HL-60 (cell line): ENCODE data around the gene FUT2.
A peak's percentile ranks its signal among the peaks of the same experiment; 100 is the strongest.

Source experiments
- DNase-seq, 2 experiments: peaks; one replicate each; pipeline ENCODE4 v3.0.0-alpha.2; 2010 to 2020; ENCODE audit warnings: low read depth in 1 of 2, low spot score in 1 of 2
- H3K27ac ChIP-seq: fragments of 250-450 bp; sonication (Bioruptor Pico); replicated peaks from 2 replicates; pipeline ENCODE4 v1.5.1; 2020; ENCODE audit warnings: mild to moderate bottlenecking, moderate library complexity
- H3K27me3 ChIP-seq: fragments of 250-450 bp; sonication (Bioruptor Pico); 2 replicates; pipeline ENCODE4 v1.5.1; 2021; ENCODE audit warnings: mild to moderate bottlenecking, moderate library complexity; ENCODE audit not compliant: insufficient read depth, poor library complexity, severe bottlenecking
- H3K4me3 ChIP-seq: replicated peaks from 2 replicates; pipeline ENCODE4 v1.5.1; 2011; ENCODE audit warnings: mild to moderate bottlenecking, control low read depth, low read length; ENCODE audit not compliant: insufficient read depth
- GABPA ChIP-seq: IDR thresholded peaks from 2 replicates; pipeline ENCODE4 v1.6.1; 2012; ENCODE audit warnings: low read depth
- POLR2AphosphoS5 ChIP-seq: IDR thresholded peaks from 2 replicates; pipeline ENCODE4 v1.6.1; 2012; ENCODE audit warnings: low read depth
- SPI1 ChIP-seq: IDR thresholded peaks from 2 replicates; pipeline ENCODE4 v1.6.1; 2012; ENCODE audit warnings: low read depth, mild to moderate bottlenecking, borderline replicate concordance
- TF ChIP-seq, protein P1 (sequence below): IDR thresholded peaks from 2 replicates; pipeline ENCODE4 v1.6.1; 2012; ENCODE audit warnings: low read depth; ENCODE audit not compliant: insufficient replicate concordance
- TF ChIP-seq, protein P2 (sequence below): IDR thresholded peaks from one replicate; pipeline ENCODE4 v1.5.1; 2011; ENCODE audit warnings: low read length, control low read depth, inconsistent platforms; ENCODE audit not compliant: insufficient read depth

FUT2 gene

DNA sequence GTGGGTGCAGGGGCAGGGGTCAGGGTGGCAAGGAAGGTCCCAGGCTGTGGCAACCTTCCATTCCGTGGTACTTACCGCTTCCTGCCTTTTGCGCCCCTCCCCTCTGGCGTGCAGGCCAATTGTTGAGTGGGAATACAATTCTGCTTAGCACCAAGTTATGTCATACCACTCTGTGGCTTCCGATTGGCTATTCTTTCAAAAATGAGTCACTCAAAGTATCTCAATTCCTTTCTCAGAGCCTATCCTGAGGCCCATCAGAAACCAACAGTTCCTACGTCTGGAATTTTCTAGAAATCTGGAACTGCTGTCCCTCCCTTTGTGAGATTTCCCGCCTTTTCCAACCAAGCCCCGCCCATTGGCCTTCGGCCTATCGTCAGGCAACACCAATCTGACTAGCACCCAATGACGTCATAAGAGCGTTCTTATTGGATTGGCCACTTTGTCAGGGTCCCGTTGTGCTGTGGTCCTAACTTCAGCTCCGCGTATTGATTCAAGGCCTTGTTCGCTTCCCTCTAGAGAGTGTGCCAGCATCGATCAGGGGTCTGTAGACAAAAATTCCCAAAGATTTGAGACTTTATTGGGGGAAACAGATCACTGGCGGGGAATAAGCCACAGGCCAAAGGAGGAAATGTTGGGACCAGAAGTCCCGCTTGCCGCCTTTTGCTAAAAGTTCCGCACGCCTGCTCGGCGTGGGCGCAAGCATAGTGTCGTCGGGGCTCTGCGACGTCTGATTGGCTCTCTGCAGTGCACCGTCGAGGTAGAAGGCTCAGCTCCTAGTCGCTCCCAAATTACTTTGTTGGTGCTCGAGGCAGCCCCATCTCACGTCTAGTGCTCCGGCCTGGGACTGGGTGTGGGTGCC is 34.7 kb upstream of the FUT2 start:
- peak; percentile 50 to 89 for DNase-seq
- no peak overlapping the region for H3K4me3 ChIP-seq
- no peaks in the 10 kb centered on the region for H3K27me3 ChIP-seq
- H3K27ac ChIP-seq: peak overlapping the region; percentile 63
- TF ChIP-seq, protein P1, sequence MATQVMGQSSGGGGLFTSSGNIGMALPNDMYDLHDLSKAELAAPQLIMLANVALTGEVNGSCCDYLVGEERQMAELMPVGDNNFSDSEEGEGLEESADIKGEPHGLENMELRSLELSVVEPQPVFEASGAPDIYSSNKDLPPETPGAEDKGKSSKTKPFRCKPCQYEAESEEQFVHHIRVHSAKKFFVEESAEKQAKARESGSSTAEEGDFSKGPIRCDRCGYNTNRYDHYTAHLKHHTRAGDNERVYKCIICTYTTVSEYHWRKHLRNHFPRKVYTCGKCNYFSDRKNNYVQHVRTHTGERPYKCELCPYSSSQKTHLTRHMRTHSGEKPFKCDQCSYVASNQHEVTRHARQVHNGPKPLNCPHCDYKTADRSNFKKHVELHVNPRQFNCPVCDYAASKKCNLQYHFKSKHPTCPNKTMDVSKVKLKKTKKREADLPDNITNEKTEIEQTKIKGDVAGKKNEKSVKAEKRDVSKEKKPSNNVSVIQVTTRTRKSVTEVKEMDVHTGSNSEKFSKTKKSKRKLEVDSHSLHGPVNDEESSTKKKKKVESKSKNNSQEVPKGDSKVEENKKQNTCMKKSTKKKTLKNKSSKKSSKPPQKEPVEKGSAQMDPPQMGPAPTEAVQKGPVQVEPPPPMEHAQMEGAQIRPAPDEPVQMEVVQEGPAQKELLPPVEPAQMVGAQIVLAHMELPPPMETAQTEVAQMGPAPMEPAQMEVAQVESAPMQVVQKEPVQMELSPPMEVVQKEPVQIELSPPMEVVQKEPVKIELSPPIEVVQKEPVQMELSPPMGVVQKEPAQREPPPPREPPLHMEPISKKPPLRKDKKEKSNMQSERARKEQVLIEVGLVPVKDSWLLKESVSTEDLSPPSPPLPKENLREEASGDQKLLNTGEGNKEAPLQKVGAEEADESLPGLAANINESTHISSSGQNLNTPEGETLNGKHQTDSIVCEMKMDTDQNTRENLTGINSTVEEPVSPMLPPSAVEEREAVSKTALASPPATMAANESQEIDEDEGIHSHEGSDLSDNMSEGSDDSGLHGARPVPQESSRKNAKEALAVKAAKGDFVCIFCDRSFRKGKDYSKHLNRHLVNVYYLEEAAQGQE: no peak
- TF ChIP-seq SPI1: no peak; the same call in 1 of the 2 replicates
- no peak for TF ChIP-seq POLR2AphosphoS5
- TF ChIP-seq, protein P2, sequence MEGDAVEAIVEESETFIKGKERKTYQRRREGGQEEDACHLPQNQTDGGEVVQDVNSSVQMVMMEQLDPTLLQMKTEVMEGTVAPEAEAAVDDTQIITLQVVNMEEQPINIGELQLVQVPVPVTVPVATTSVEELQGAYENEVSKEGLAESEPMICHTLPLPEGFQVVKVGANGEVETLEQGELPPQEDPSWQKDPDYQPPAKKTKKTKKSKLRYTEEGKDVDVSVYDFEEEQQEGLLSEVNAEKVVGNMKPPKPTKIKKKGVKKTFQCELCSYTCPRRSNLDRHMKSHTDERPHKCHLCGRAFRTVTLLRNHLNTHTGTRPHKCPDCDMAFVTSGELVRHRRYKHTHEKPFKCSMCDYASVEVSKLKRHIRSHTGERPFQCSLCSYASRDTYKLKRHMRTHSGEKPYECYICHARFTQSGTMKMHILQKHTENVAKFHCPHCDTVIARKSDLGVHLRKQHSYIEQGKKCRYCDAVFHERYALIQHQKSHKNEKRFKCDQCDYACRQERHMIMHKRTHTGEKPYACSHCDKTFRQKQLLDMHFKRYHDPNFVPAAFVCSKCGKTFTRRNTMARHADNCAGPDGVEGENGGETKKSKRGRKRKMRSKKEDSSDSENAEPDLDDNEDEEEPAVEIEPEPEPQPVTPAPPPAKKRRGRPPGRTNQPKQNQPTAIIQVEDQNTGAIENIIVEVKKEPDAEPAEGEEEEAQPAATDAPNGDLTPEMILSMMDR: no peak
- TF ChIP-seq GABPA: no peak

DNA sequence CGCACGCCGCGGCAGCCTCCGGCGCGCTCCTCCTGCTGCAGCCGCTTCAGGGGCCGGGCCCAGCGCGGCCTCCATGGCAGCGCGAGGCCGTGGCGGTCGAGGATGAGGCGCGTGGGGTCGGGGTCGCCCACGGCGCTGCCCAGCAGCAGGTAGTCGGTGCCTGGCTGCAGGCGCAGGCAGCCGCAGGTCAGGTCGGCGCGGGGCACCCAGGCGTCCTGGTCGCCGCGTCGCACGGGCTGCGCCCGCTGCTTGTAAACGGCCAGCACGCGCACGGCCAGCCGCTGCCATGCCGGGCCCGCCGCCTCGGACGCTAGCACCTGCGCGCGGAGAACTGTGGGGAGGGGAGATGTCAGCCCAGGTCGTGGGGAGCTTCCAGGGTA is 34.1 kb upstream of the FUT2 start:
- TF ChIP-seq SPI1 (no peak), POLR2AphosphoS5 (no peak), GABPA (no peak)
- TF ChIP-seq, protein P1: no peak
- TF ChIP-seq, protein P2: no peak
- Histone ChIP-seq H3K27ac (no peak overlapping the region), H3K27me3 (no peaks in the 10 kb centered on the region), H3K4me3 (no peak overlapping the region)
- no peak for DNase-seq

DNA sequence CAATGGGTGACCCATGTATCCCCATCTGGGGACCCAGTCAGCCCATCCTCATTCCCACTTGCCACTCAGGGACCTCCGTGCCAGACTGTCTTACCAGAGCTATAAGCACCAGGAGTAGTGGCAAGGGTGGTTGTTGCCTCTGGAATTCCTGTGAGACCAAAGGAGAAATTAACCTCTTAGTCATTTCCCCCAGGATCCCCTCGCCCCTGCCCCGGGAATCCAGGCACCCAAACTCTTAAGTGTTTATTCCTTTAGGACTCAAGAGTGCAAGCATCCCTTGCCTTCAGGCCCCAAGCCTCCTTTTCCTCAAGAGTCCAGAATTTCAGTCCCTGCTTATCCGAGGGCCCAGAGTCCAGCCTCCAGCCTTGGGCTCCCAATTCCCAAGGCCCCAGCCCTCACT is 32.1 kb upstream of the FUT2 start:
- no peak for DNase-seq
- no peak for TF ChIP-seq GABPA
- TF ChIP-seq, protein P2: no peak
- no peak for TF ChIP-seq POLR2AphosphoS5
- TF ChIP-seq, protein P1: no peak
- TF ChIP-seq SPI1: no peak
- H3K27ac ChIP-seq: no peak overlapping the region

More for the DNA sequence above, 32.1 kb upstream of the FUT2 start:
- no peak overlapping the region for H3K4me3 ChIP-seq
- H3K27me3 ChIP-seq: no peaks in the 10 kb centered on the region
